ENCODE data around the gene JDP2. TPM values are rescaled to one million over a fixed set of nuclear protein-coding genes. Genes with fewer than 3 reads are reported as not detected.

JDP2 gene
- polyA plus RNA-seq, 1 experiment: 83.8 TPM

GRCh38 chr14:75429562-75429961 lies 1.7 kb downstream of the JDP2 start:
- Histone ChIP-seq H3K27me3 (ENCODE audit: control insufficient read depth, insufficient read depth, low read length) (no peaks in the 10 kb centered on the region), H3K4me3 (ENCODE audit: low read depth, low read length) (peak overlapping the region; percentile 84), H3K36me3 (ENCODE audit: control insufficient read depth, insufficient read depth, low read length) (peaks cover 7% of the 10 kb centered on the region)
- POLR2A ChIA-PET: interaction anchor here (1.0 kb wide), 1 partner anchor 11 kb away, joined by 3 read pairs; no protein-coding TSS in a partner anchor
- CTCF ChIA-PET: interaction anchor here (1.3 to 4.9 kb wide), 4 partner anchors 9 to 119 kb away, joined by 3 to 32 read pairs (median 4); no protein-coding TSS in a partner anchor
- TF ChIP-seq CTCF (IDR thresholded peaks at IDR 0.05; ENCODE audit: insufficient read depth, low read depth, low read length): no peak
- no peak for DNase-seq (ENCODE audit: low read depth)

GRCh38 chr14:75430116-75430515 lies 2.3 kb downstream of the JDP2 start:
- no peaks in the 10 kb centered on the region for H3K27me3 ChIP-seq (ENCODE audit: control insufficient read depth, insufficient read depth, low read length)
- H3K4me3 ChIP-seq (ENCODE audit: low read depth, low read length): peak overlapping the region; percentile 84
- CTCF ChIA-PET: interaction anchor here (1.3 to 4.9 kb wide), 5 partner anchors 10 to 120 kb away, joined by 3 to 32 read pairs (median 4); no protein-coding TSS in a partner anchor
- no peak for DNase-seq (ENCODE audit: low read depth)
- POLR2A ChIA-PET: interaction anchor here (1.0 kb wide), 1 partner anchor 10 kb away, joined by 3 read pairs; no protein-coding TSS in a partner anchor
- no peak for TF ChIP-seq CTCF (IDR thresholded peaks at IDR 0.05; ENCODE audit: insufficient read depth, low read depth, low read length)
- H3K36me3 ChIP-seq (ENCODE audit: control insufficient read depth, insufficient read depth, low read length): peaks cover 13% of the 10 kb centered on the region

GRCh38 chr14:75430526-75430925 lies 2.7 kb downstream of the JDP2 start:
- Histone ChIP-seq H3K27me3 (ENCODE audit: control insufficient read depth, insufficient read depth, low read length) (no peaks in the 10 kb centered on the region), H3K4me3 (ENCODE audit: low read depth, low read length) (peak overlapping the region; percentile 84), H3K36me3 (ENCODE audit: control insufficient read depth, insufficient read depth, low read length) (peaks cover 17% of the 10 kb centered on the region)
- POLR2A ChIA-PET: interaction anchor here (1.0 kb wide), 1 partner anchor 10 kb away, joined by 3 read pairs; no protein-coding TSS in a partner anchor
- DNase-seq (ENCODE audit: low read depth): no peak
- TF ChIP-seq CTCF (IDR thresholded peaks at IDR 0.05; ENCODE audit: insufficient read depth, low read depth, low read length): no peak
- CTCF ChIA-PET: interaction anchor here (1.3 to 4.9 kb wide), 4 partner anchors 10 to 120 kb away, joined by 3 to 32 read pairs (median 6); no protein-coding TSS in a partner anchor

GRCh38 chr14:75430976-75431375 lies 3.2 kb downstream of the JDP2 start:
- peak overlapping the region; percentile 84; the same call in 1 of the 2 replicates for H3K4me3 ChIP-seq (ENCODE audit: low read depth, low read length)
- ChIA-PET CTCF (interaction anchor here (1.6 to 4.9 kb wide), 3 partner anchors 9 to 121 kb away, joined by 3 to 32 read pairs (median 7); no protein-coding TSS in a partner anchor), POLR2A (no interaction called here)
- no peak for DNase-seq (ENCODE audit: low read depth)
- H3K27me3 ChIP-seq (ENCODE audit: control insufficient read depth, insufficient read depth, low read length): no peaks in the 10 kb centered on the region
- peaks cover 20% of the 10 kb centered on the region for H3K36me3 ChIP-seq (ENCODE audit: control insufficient read depth, insufficient read depth, low read length)
- no peak for TF ChIP-seq CTCF (IDR thresholded peaks at IDR 0.05; ENCODE audit: insufficient read depth, low read depth, low read length)

- DNase-seq (ENCODE audit: low read depth): no peak
- ChIA-PET POLR2A (interaction anchor here (0.6 kb wide), 1 partner anchor 10 kb away, joined by 3 read pairs; no protein-coding TSS in a partner anchor), CTCF (interaction anchor here (2.2 kb wide), 1 partner anchor 11 kb away, joined by 7 read pairs; no protein-coding TSS in a partner anchor)
- Histone ChIP-seq H3K27me3 (ENCODE audit: control insufficient read depth, insufficient read depth, low read length) (no peaks in the 10 kb centered on the region), H3K36me3 (ENCODE audit: control insufficient read depth, insufficient read depth, low read length) (peaks cover 23% of the 10 kb centered on the region), H3K4me3 (ENCODE audit: low read depth, low read length) (no peak overlapping the region)
- no peak for TF ChIP-seq CTCF (IDR thresholded peaks at IDR 0.05; ENCODE audit: insufficient read depth, low read depth, low read length)
These were observed 4.0 kb downstream of the JDP2 start for GRCh38 chr14:75431827-75432226.
